ENCODE results near the gene ERP27. TPM values are rescaled to one million over a fixed set of nuclear protein-coding genes. Genes with fewer than 3 reads are reported as not detected.

The ERP27 gene
- total RNA-seq, 4 donors from 2014 or later, result 0.42 TPM; not detected in 3

DNA sequence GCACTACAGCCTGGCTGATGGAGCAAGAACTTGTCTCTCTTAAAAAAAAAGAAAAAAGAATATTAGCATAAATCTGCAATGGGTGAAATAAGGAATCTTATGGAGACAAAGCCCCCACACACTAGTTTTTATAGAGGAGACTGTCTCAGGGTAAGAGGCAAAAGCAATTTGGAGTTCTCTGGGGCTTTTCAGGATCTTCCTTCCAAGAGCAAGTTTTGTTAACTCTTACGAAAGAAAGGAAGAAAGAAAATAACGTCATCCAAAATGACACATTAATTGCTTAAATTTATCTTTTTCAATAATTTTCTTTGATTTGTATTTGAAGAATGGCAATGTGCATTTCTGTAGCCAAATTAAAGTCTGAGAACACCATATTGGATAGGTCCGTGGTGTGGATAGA, 38.3 kb upstream of the ERP27 start:
- in situ Hi-C loops (cut with MboI; ENCODE audit: low sequenced_read_pairs in 4 of 4), result loop anchor here in 3 of 4 donors (25.0 kb wide), 1 partner anchor 339 kb away; no protein-coding TSS in a partner anchor
- TF ChIP-seq, protein P1, sequence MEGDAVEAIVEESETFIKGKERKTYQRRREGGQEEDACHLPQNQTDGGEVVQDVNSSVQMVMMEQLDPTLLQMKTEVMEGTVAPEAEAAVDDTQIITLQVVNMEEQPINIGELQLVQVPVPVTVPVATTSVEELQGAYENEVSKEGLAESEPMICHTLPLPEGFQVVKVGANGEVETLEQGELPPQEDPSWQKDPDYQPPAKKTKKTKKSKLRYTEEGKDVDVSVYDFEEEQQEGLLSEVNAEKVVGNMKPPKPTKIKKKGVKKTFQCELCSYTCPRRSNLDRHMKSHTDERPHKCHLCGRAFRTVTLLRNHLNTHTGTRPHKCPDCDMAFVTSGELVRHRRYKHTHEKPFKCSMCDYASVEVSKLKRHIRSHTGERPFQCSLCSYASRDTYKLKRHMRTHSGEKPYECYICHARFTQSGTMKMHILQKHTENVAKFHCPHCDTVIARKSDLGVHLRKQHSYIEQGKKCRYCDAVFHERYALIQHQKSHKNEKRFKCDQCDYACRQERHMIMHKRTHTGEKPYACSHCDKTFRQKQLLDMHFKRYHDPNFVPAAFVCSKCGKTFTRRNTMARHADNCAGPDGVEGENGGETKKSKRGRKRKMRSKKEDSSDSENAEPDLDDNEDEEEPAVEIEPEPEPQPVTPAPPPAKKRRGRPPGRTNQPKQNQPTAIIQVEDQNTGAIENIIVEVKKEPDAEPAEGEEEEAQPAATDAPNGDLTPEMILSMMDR (IDR thresholded peaks at IDR 0.05 in 4 of 5, conservative IDR thresholded peaks at IDR 0.05 in 1 of 5), result no peak
- no peak for TF ChIP-seq POLR2A (IDR thresholded peaks at IDR 0.05)
- Histone ChIP-seq H3K4me1 (no peaks in the 10 kb centered on the region), H3K9me3 (no peaks in the 10 kb centered on the region), H3K27me3 (no peaks in the 10 kb centered on the region), H3K27ac (no peak overlapping the region), H3K4me3 (no peak overlapping the region), H3K36me3 (no peaks in the 10 kb centered on the region)
- DNase-seq (no peak), ATAC-seq (no peak)
- intact Hi-C loops (cut with DNase I; ENCODE audit: low total_unique reads), result no loop called here

DNA sequence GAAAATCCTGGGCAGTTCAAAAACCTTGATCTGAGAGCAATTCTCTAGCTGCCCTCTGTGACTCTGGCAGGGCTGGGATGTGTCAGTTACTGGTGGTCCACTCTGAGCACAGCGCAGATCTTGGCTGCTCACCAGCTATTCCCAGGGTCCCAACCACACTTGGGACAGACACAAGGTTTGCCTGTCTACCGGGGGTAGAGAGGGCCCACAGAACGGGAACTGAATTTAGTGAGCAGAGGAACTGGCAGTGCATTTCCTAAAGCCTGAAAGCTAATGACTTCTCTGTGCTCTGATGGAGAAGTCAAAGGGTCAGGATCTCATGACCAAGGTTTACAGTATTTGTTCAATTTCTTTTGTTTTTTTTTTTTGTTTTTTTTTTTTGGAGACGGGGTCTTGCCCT, 37.1 kb upstream of the ERP27 start:
- H3K9me3 ChIP-seq, result no peaks in the 10 kb centered on the region
- H3K27ac ChIP-seq, result no peak overlapping the region
- ATAC-seq (no peak), DNase-seq (no peak)
- in situ Hi-C loops (cut with MboI; ENCODE audit: low sequenced_read_pairs in 4 of 4) (loop anchor here in 3 of 4 donors (25.0 kb wide), 1 partner anchor 338 kb away; no protein-coding TSS in a partner anchor), intact Hi-C loops (cut with DNase I; ENCODE audit: low total_unique reads) (no loop called here)
- no peak overlapping the region for H3K4me3 ChIP-seq
- no peak for TF ChIP-seq POLR2A (IDR thresholded peaks at IDR 0.05)
- TF ChIP-seq, protein P1 (IDR thresholded peaks at IDR 0.05 in 4 of 5, conservative IDR thresholded peaks at IDR 0.05 in 1 of 5), result no peak
- H3K27me3 ChIP-seq, result no peaks in the 10 kb centered on the region
- no peaks in the 10 kb centered on the region for H3K4me1 ChIP-seq
- no peaks in the 10 kb centered on the region for H3K36me3 ChIP-seq

DNA sequence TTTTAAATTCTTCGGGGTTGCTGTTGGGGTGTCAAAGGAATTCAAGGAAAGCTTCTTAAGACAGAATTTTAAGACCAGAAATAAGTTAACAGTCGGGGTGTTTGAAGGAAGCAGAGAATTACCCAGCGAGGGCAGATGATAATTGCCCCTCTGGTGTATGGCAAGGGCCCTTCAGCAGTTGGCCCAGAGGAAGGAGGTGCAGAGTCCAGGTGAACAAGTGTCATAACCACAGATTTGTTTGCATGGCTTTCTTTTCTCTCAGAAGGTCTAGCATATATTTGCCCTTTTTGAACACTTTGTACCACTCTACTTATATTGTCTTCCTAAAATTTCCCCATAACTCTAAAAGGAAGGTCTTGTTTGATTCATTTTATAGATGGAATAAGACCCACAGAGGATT, 36.3 kb upstream of the ERP27 start:
- Histone ChIP-seq H3K9me3 (no peaks in the 10 kb centered on the region), H3K27me3 (no peaks in the 10 kb centered on the region), H3K36me3 (no peaks in the 10 kb centered on the region), H3K4me3 (no peak overlapping the region), H3K27ac (no peak overlapping the region), H3K4me1 (no peaks in the 10 kb centered on the region)
- no peak for ATAC-seq
- intact Hi-C loops (cut with DNase I; ENCODE audit: low total_unique reads) (no loop called here), in situ Hi-C loops (cut with MboI; ENCODE audit: low sequenced_read_pairs in 4 of 4) (loop anchor here in 3 of 4 donors (25.0 kb wide), 1 partner anchor 337 kb away; no protein-coding TSS in a partner anchor)
- TF ChIP-seq, protein P1 (IDR thresholded peaks at IDR 0.05 in 4 of 5, conservative IDR thresholded peaks at IDR 0.05 in 1 of 5), result no peak
- no peak for TF ChIP-seq POLR2A (IDR thresholded peaks at IDR 0.05)
- DNase-seq, result no peak

DNA sequence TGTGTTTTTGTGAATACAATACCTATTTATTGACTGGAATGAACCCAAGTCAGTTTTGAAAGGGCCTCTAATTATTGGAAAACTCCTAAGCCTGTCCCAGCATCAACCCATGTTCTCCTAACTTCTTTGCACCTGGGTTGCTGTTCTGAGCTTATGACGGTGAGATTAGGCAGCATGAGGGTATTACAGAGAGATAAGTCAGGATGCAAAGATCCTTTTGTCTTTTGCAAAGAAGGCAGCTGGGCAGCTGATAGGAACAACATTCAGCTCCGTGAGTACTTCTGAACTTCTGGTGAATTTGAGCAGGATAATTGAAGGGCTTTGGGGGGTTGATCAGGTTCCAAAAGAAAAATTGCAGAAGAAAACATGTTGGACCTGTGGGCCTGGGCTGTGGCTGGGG, 34.5 kb upstream of the ERP27 start, which contains the start of gene PDE6H:
Gene PDE6H (plus strand): TSS at position 227 of the 400 bp plus-strand sequence. CDS start 4,971 bp downstream, outside the sequence.
- intact Hi-C loops (cut with DNase I; ENCODE audit: low total_unique reads) (no loop called here), in situ Hi-C loops (cut with MboI; ENCODE audit: low sequenced_read_pairs in 4 of 4) (no loop called here)
- Histone ChIP-seq H3K4me3 (no peak within 1 kb of the TSS), H3K27me3 (no peaks in the 10 kb centered on the region), H3K9me3 (no peaks in the 10 kb centered on the region), H3K4me1 (no peaks in the 10 kb centered on the region), H3K27ac (no peak within 1 kb of the TSS), H3K36me3 (no peaks in the 10 kb centered on the region)
- DNase-seq (no peak), ATAC-seq (no peak)
- TF ChIP-seq, protein P1 (IDR thresholded peaks at IDR 0.05 in 4 of 5, conservative IDR thresholded peaks at IDR 0.05 in 1 of 5), result no peak
- no peak for TF ChIP-seq POLR2A (IDR thresholded peaks at IDR 0.05)

DNA sequence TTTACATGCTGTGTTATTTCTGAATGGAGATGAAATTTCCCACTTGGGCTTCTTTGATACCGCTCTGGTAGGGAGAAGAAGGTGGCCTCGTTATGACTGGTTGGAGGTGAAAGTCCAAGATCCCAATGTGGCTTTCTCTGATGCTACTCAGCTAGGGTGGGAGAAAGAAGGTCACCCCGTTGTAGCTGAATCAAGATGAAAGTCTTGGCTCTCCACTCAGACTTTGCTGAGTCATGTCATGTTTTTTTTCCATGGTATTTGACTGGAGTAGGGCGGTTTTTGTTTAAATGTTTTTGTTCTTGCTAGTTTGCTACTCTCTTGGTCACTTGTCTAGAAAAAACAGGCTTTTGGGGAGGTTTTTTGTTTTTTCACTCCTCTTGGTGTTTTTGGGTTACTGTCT, 32.1 kb upstream of the ERP27 start:
- no peak for TF ChIP-seq POLR2A (IDR thresholded peaks at IDR 0.05)
- TF ChIP-seq, protein P1 (IDR thresholded peaks at IDR 0.05 in 4 of 5, conservative IDR thresholded peaks at IDR 0.05 in 1 of 5), result no peak
- intact Hi-C loops (cut with DNase I; ENCODE audit: low total_unique reads) (no loop called here), in situ Hi-C loops (cut with MboI; ENCODE audit: low sequenced_read_pairs in 4 of 4) (no loop called here)
- no peak overlapping the region for H3K4me3 ChIP-seq
- no peaks in the 10 kb centered on the region for H3K9me3 ChIP-seq
- H3K36me3 ChIP-seq, result no peaks in the 10 kb centered on the region
- DNase-seq (no peak), ATAC-seq (no peak)
- H3K27ac ChIP-seq, result no peak overlapping the region
- H3K4me1 ChIP-seq, result no peaks in the 10 kb centered on the region
- no peaks in the 10 kb centered on the region for H3K27me3 ChIP-seq

Measured in gastrocnemius medialis (tissue), 4 donors.